PC-3 (cell line): Measurements from ENCODE around the gene BORCS5. TPM values are rescaled to one million over a fixed set of nuclear protein-coding genes. Genes with fewer than 3 reads are reported as not detected.
A peak's percentile ranks its signal among the peaks of the same experiment; 100 is the strongest.
"Not testable (repeated sequence)": the region's sequence is repeated elsewhere in the genome, so short reads cannot be mapped to it uniquely, and the experiment has no call there.

Source experiments
- ATAC-seq: fragments of 200-7000 bp; cut with Tn5 transposase; 2 replicates; pipeline ENCODE4 v1.9.1; 2020; ENCODE audit warnings: mild to moderate bottlenecking, moderate library complexity
- Bru-seq: library from RNA; stranded (reverse); fragments of 400-500 nt; gene quantifications from one replicate; lab custom pipeline; 2021; lab: Mats Ljungman, UMichigan
- BruChase-seq, 2 experiments: library from RNA; stranded (reverse); fragments of 400-500 nt; gene quantifications; one replicate each; lab custom pipeline; 2021; lab: Mats Ljungman, UMichigan
- BruUV-seq: library from RNA; stranded (reverse); fragments of 400-500 nt; replicated peaks from 2 replicates; lab custom pipeline; 2021; lab: Mats Ljungman, UMichigan
- CTCF ChIA-PET: fragments of 300-600 bp; sonication (Branson Sonifier 250); formaldehyde crosslinking; loops from one replicate; lab custom pipeline; 2022; ENCODE audit warnings: antibody characterized with exemption; lab: Charles Lee
- POLR2A ChIA-PET: fragments of 300-600 bp; sonication (Branson Sonifier 250); formaldehyde crosslinking; loops from one replicate; lab custom pipeline; 2022; ENCODE audit warnings: antibody characterized with exemption; ENCODE audit not compliant: unreplicated experiment; lab: Charles Lee
- DNase-seq: peaks from one replicate; pipeline ENCODE4 v3.0.0-alpha.2; 2015
- H2AFZ ChIP-seq: fragments of 300-600 bp; sonication (generic); 2 replicates; pipeline ENCODE4 v1.6.0; 2016; ENCODE audit warnings: antibody characterized with exemption, low read length
- H3F3A ChIP-seq: fragments of 300-600 bp; sonication (generic); one replicate; pipeline ENCODE4 v1.6.0; 2017; ENCODE audit warnings: antibody characterized with exemption, low read length, control low read depth, mild to moderate bottlenecking; ENCODE audit not compliant: unreplicated experiment
- H3K27ac ChIP-seq: fragments of 300-600 bp; sonication (generic); 2 replicates; pipeline ENCODE4 v1.5.1; 2016; ENCODE audit warnings: mild to moderate bottlenecking, low read length
- H3K27me3 ChIP-seq: fragments of 300-600 bp; sonication (generic); 2 replicates; pipeline ENCODE4 v1.6.1; 2016; ENCODE audit warnings: low read length, mixed read lengths
- H3K36me3 ChIP-seq: fragments of 300-600 bp; sonication (generic); 2 replicates; pipeline ENCODE4 v1.6.1; 2016; ENCODE audit warnings: low read depth, mixed run types, low read length, mixed read lengths
- H3K4me1 ChIP-seq: fragments of 300-600 bp; sonication (generic); 2 replicates; pipeline ENCODE4 v1.5.1; 2016; ENCODE audit warnings: low read length; ENCODE audit not compliant: insufficient read depth
- H3K4me2 ChIP-seq: fragments of 300-600 bp; sonication (generic); 2 replicates; pipeline ENCODE4 v1.6.0; 2016; ENCODE audit warnings: low read length
- H3K4me3 ChIP-seq: fragments of 300-600 bp; sonication (generic); 2 replicates; pipeline ENCODE4 v1.5.1; 2016; ENCODE audit warnings: mild to moderate bottlenecking, low read length, mixed read lengths
- H3K79me2 ChIP-seq: fragments of 300-600 bp; sonication (generic); 2 replicates; pipeline ENCODE4 v1.6.1; 2017; ENCODE audit warnings: low read length, mixed read lengths
- H3K9ac ChIP-seq: fragments of 300-600 bp; sonication (generic); 2 replicates; pipeline ENCODE4 v1.6.0; 2016; ENCODE audit warnings: mild to moderate bottlenecking, low read length
- H3K9me2 ChIP-seq: fragments of 300-600 bp; sonication (generic); replicated peaks from 2 replicates; pipeline ENCODE4 v1.6.1; 2016; ENCODE audit warnings: mixed run types, low read length, mixed read lengths
- H3K9me3 ChIP-seq: fragments of 300-600 bp; sonication (generic); 2 replicates; pipeline ENCODE4 v1.6.1; 2016; ENCODE audit warnings: low read length, mixed read lengths
- H4K20me1 ChIP-seq: fragments of 300-600 bp; sonication (generic); 2 replicates; pipeline ENCODE4 v1.6.1; 2016; ENCODE audit warnings: low read length, mixed read lengths
- CTCF ChIP-seq: fragments of 300-600 bp; sonication (generic); conservative IDR thresholded peaks from 2 replicates; pipeline ENCODE4 v1.5.1; 2017; ENCODE audit warnings: antibody characterized with exemption, low read depth, mild to moderate bottlenecking, low read length
- EZH2 ChIP-seq: fragments of 300-600 bp; sonication (generic); IDR thresholded peaks from one replicate; pipeline ENCODE4 v1.6.1; 2017; ENCODE audit warnings: antibody characterized with exemption, mild to moderate bottlenecking, low read length; ENCODE audit not compliant: unreplicated experiment
- EZH2phosphoT487 ChIP-seq: fragments of 300-600 bp; sonication (generic); IDR thresholded peaks from 2 replicates; pipeline ENCODE4 v1.6.1; 2018; ENCODE audit warnings: mild to moderate bottlenecking, antibody characterized with exemption, low read length, borderline replicate concordance
- intact Hi-C: fragments of 100-400 bp; cut with micrococcal nuclease; formaldehyde crosslinking; loops from 2 replicates; pipeline ENCODE4 v1.9.0; 2023
- long read RNA-seq: library from polyadenylated mRNA; unstranded; transcript quantifications from one replicate; pipeline ENCODE4 v2.0.0, GENCODE V29; 2021; ENCODE audit not compliant: unreplicated experiment
- total RNA-seq: library from RNA; depleted of rRNA; stranded (reverse); fragments of >200 nt; gene quantifications from 2 replicates; pipeline ENCODE4 v1.2.3, GENCODE V29; 2014; rRNA removed

BORCS5 gene
- 2.3 and 7.7 TPM in 2 replicates for total RNA-seq
- percentile 58 among the genes with signal in this experiment for Bru-seq, nascent RNA
- BruChase-seq, experiment 1, labeled RNA remaining after a 6-hour chase: percentile 48 among the genes with signal in this experiment
- percentile 50 among the genes with signal in this experiment for BruChase-seq, experiment 2, labeled RNA remaining after a 2-hour chase
- long read RNA-seq, full-length matches to known transcripts: 3 of 7 reads
- long read RNA-seq, partial matches to known transcripts: 0 of 7 reads
- long read RNA-seq, other reads (novel, unspliced or antisense): 4 of 7 reads

- Histone ChIP-seq H3F3A (no peaks in the 10 kb centered on the region), H3K36me3 (no peaks in the 10 kb centered on the region), H4K20me1 (no peaks in the 10 kb centered on the region), H3K9me3 (no peaks in the 10 kb centered on the region), H3K4me3 (peak within 1 kb of the TSS; percentile 91), H3K9ac (peak within 1 kb of the TSS; percentile 95), H3K9me2 (no peaks in the 10 kb centered on the region), H3K4me2 (peak within 1 kb of the TSS; percentile 89), H2AFZ (peak within 1 kb of the TSS; percentile 77), H3K79me2 (peaks cover 22% of the 10 kb centered on the region), H3K27ac (peak within 1 kb of the TSS; percentile 86), H3K4me1 (peaks cover 11% of the 10 kb centered on the region; the same call in 1 of the 2 replicates), H3K27me3 (no peaks in the 10 kb centered on the region)
- ChIA-PET POLR2A (interaction anchor here (0.5 to 0.7 kb wide), 5 partner anchors 18 to 777 kb away, joined by 3 to 6 read pairs (median 4); no protein-coding TSS in a partner anchor), CTCF (interaction anchor here (0.5 to 1.5 kb wide), 5 partner anchors 9 to 311 kb away, joined by 3 to 4 read pairs (median 3); no protein-coding TSS in a partner anchor)
- TF ChIP-seq CTCF: 0 out of 2 replicates have a peak, but pooled peaks have one; percentile 19
- no peak for TF ChIP-seq EZH2phosphoT487
- TF ChIP-seq EZH2: no peak
- no TSS peak for BruUV-seq
- DNase-seq (peak; percentile 95), ATAC-seq (peak; percentile 90)
- intact Hi-C loops: no loop called here
Measured at GRCh38 chr12:12356896-12357718, at the start of gene BORCS5. TSS of gene BORCS5 (plus strand) at chr12:12357078. CDS start at chr12:12357452, 374 bp downstream.

GRCh38 chr12:12310695-12311094 is 46.2 kb upstream of the BORCS5 start:
- H3K79me2 ChIP-seq, H3K4me3 ChIP-seq, H3K9me3 ChIP-seq, POLR2A ChIA-PET, DNase-seq, H3K4me1 ChIP-seq, H3K9me2 ChIP-seq, H3K27ac ChIP-seq, H4K20me1 ChIP-seq, intact Hi-C loops, H3K4me2 ChIP-seq, H2AFZ ChIP-seq, BruUV-seq, H3K36me3 ChIP-seq, H3F3A ChIP-seq, H3K9ac ChIP-seq, ATAC-seq, H3K27me3 ChIP-seq: not testable (repeated sequence)
- CTCF ChIA-PET: interaction anchor here (0.7 kb wide), 1 partner anchor 39 kb away, joined by 6 read pairs; no protein-coding TSS in a partner anchor

- no peak overlapping the region for H2AFZ ChIP-seq
- H3K79me2 ChIP-seq: no peaks in the 10 kb centered on the region
- no peaks in the 10 kb centered on the region for H3K9me3 ChIP-seq
- H3K27ac ChIP-seq: no peak overlapping the region
- DNase-seq (no peak), ATAC-seq (no peak)
- no peaks in the 10 kb centered on the region for H3F3A ChIP-seq
- no peaks in the 10 kb centered on the region for H3K36me3 ChIP-seq
- no peaks in the 10 kb centered on the region for H3K27me3 ChIP-seq
- no peaks in the 10 kb centered on the region for H3K9me2 ChIP-seq
- H4K20me1 ChIP-seq: no peaks in the 10 kb centered on the region
- TF ChIP-seq EZH2 (no peak), CTCF (no peak), EZH2phosphoT487 (no peak)
- intact Hi-C loops: no loop called here
- BruUV-seq: no TSS peak
- H3K4me3 ChIP-seq: no peak overlapping the region
- no peaks in the 10 kb centered on the region for H3K4me1 ChIP-seq
- H3K4me2 ChIP-seq: no peak overlapping the region
- no peak overlapping the region for H3K9ac ChIP-seq
- CTCF ChIA-PET: no interaction called here
- POLR2A ChIA-PET: no interaction called here
Measured at GRCh38 chr12:12315838-12316237, 41.0 kb upstream of the BORCS5 start.
